Endothelial cell of umbilical vein (primary cell): Measurements from ENCODE around the gene MAP1LC3B2. TPM values are rescaled to one million over a fixed set of nuclear protein-coding genes. Genes with fewer than 3 reads are reported as not detected.

Experiments used
- BruUV-seq: library from RNA; stranded (reverse); fragments of 400-500 nt; replicated peaks from 2 replicates; lab custom pipeline; 2021; lab: Mats Ljungman, UMichigan
- CTCF ChIA-PET: fragments of 300-600, 350-600 bp; sonication (Branson Sonifier 250); formaldehyde crosslinking; loops from one replicate; lab custom pipeline; 2021; ENCODE audit warnings: antibody characterized with exemption, inconsistent platforms; lab: Charles Lee
- POLR2A ChIA-PET: fragments of 300-600, 350-600 bp; sonication (Branson Sonifier 250); formaldehyde crosslinking; loops from one replicate; lab custom pipeline; 2021; ENCODE audit warnings: antibody characterized with exemption, inconsistent platforms; lab: Charles Lee
- DNase-seq: peaks from one replicate; pipeline ENCODE4 v3.0.0-alpha.2; 2011; ENCODE audit warnings: low read depth, low spot score
- FAIRE-seq: peaks from 2 replicates; lab custom pipeline; 2011; peaks lifted over from hg19 to GRCh38; lab: Jason Lieb, UNC
- H2AFZ ChIP-seq: 2 replicates; pipeline ENCODE4 v1.6.0; 2012; ENCODE audit warnings: low read depth, low read length, control low read depth, inconsistent platforms
- H3K27ac ChIP-seq: 2 replicates; pipeline ENCODE4 v1.5.1; 2011; ENCODE audit warnings: low read depth, mild to moderate bottlenecking, control low read depth, low read length, moderate library complexity; ENCODE audit not compliant: insufficient read depth
- H3K27me3 ChIP-seq, 2 experiments: 2 replicates each; pipeline versions ENCODE4 v1.6.0 to v1.6.1; 2011; ENCODE audit warnings: low read length in 2 of 2, mixed read lengths in 1 of 2; ENCODE audit not compliant: control insufficient read depth in 2 of 2, insufficient read depth in 2 of 2
- H3K36me3 ChIP-seq, 2 experiments: 2 replicates in 1 of 2; 3 replicates in 1 of 2; pipeline ENCODE4 v1.5.1; 2011; ENCODE audit warnings: low read length in 2 of 2, mild to moderate bottlenecking in 1 of 2, moderate library complexity in 1 of 2; ENCODE audit not compliant: control insufficient read depth in 2 of 2, insufficient read depth in 2 of 2; ENCODE audit errors: extremely low read depth in 1 of 2
- H3K4me1 ChIP-seq: 3 replicates; pipeline ENCODE4 v1.5.1; 2011; ENCODE audit warnings: mild to moderate bottlenecking, low read length; ENCODE audit not compliant: control insufficient read depth, insufficient read depth; ENCODE audit errors: extremely low read depth
- H3K4me2 ChIP-seq: 2 replicates; pipeline ENCODE4 v1.6.1; 2011; ENCODE audit warnings: low read length, control low read depth, mixed read lengths; ENCODE audit not compliant: insufficient read depth
- H3K4me3 ChIP-seq, 3 experiments: fragments of 200-600 bp in 1 of 3; sonication (generic), shearing (Covaris generic) in 1 of 3; replicated peaks in 1 of 3; 2 replicates each; pipeline ENCODE4 v1.5.1; 2011 to 2016; ENCODE audit warnings: control low read depth in 3 of 3, low read length in 3 of 3, mild to moderate bottlenecking in 2 of 3, inconsistent platforms in 1 of 3, low read depth in 1 of 3, moderate library complexity in 1 of 3; ENCODE audit not compliant: insufficient read depth in 1 of 3
- H3K79me2 ChIP-seq: 2 replicates; pipeline ENCODE4 v1.6.0; 2012; ENCODE audit warnings: low read length, inconsistent platforms; ENCODE audit not compliant: control insufficient read depth, insufficient read depth
- H3K9ac ChIP-seq: replicated peaks from 2 replicates; pipeline ENCODE3; 2011; ENCODE audit warnings: low read length, control low read depth; ENCODE audit not compliant: insufficient read depth; ENCODE audit errors: extremely low read depth
- H3K9me1 ChIP-seq: replicated peaks from 3 replicates; pipeline ENCODE4 v1.6.0; 2011; ENCODE audit warnings: mild to moderate bottlenecking, low read length; ENCODE audit not compliant: control insufficient read depth, insufficient read depth; ENCODE audit errors: extremely low read depth
- H3K9me3 ChIP-seq: replicated peaks from 2 replicates; pipeline ENCODE4 v1.5.1; 2012; ENCODE audit warnings: low read length, inconsistent platforms; ENCODE audit not compliant: control insufficient read depth, insufficient read depth
- H4K20me1 ChIP-seq: replicated peaks from 2 replicates; pipeline ENCODE3; 2011; ENCODE audit warnings: mild to moderate bottlenecking, low read length; ENCODE audit not compliant: control insufficient read depth, insufficient read depth; ENCODE audit errors: extremely low read depth
- CTCF ChIP-seq, 2 donors: IDR thresholded peaks; 1 replicate in 1 of 2; 2 replicates in 1 of 2; pipeline ENCODE4 v1.5.1; 2011; ENCODE audit warnings: low read length in 2 of 2, mild to moderate bottlenecking in 2 of 2, moderate library complexity in 2 of 2, control low read depth in 1 of 2, inconsistent platforms in 1 of 2, low read depth in 1 of 2; ENCODE audit not compliant: insufficient read depth in 1 of 2; ENCODE audit errors: extremely low read depth in 1 of 2
- EZH2 ChIP-seq: IDR thresholded peaks from 2 replicates; pipeline ENCODE4 v1.6.1; 2012; ENCODE audit warnings: borderline replicate concordance, low read depth, mild to moderate bottlenecking, moderate library complexity, low read length, inconsistent platforms; ENCODE audit not compliant: severe bottlenecking
- FOS ChIP-seq: IDR thresholded peaks from 2 replicates; pipeline ENCODE4 v1.6.1; 2011; ENCODE audit warnings: mild to moderate bottlenecking, low read length, moderate library complexity, borderline replicate concordance; ENCODE audit not compliant: insufficient read depth
- GATA2 ChIP-seq: IDR thresholded peaks from 2 replicates; pipeline ENCODE4 v1.7.0; 2011; ENCODE audit warnings: low read depth, mild to moderate bottlenecking, moderate library complexity, mixed read lengths, low read length; ENCODE audit not compliant: insufficient read length, insufficient read depth
- JUN ChIP-seq: IDR thresholded peaks from 2 replicates; pipeline ENCODE4 v1.6.1; 2011; ENCODE audit warnings: borderline replicate concordance, low read depth; ENCODE audit not compliant: insufficient read length, insufficient read depth
- MAX ChIP-seq: IDR thresholded peaks from 2 replicates; pipeline ENCODE4 v1.6.1; 2011; ENCODE audit not compliant: insufficient read depth, insufficient read length
- MYC ChIP-seq: IDR thresholded peaks from one replicate; pipeline ENCODE4 v1.6.1; 2011; ENCODE audit warnings: mild to moderate bottlenecking, low read depth, low read length
- POLR2A ChIP-seq: IDR thresholded peaks from 2 replicates; pipeline ENCODE4 v1.6.1; 2012; ENCODE audit warnings: low read depth, mild to moderate bottlenecking, control low read depth, low read length
- POLR2AphosphoS5 ChIP-seq: IDR thresholded peaks from 2 replicates; pipeline ENCODE4 v1.6.1; 2012; ENCODE audit warnings: low read depth, mild to moderate bottlenecking, control low read depth, low read length, moderate library complexity; ENCODE audit not compliant: insufficient read depth
- dilution Hi-C: fragments of 300-500 bp; cut with MboI; formaldehyde crosslinking; loops from one replicate; pipeline ENCODE4 v1.15.0; 2019; ENCODE audit warnings: low sequenced_read_pairs; ENCODE audit not compliant: extremely low pct_ligation_motif_present
- intact Hi-C: fragments of 100-400 bp; cut with micrococcal nuclease; formaldehyde crosslinking; loops from one replicate; pipeline ENCODE4 v1.10.0; 2022
- polyA plus RNA-seq, 4 experiments: library from polyadenylated mRNA; depleted of rRNA in 3 of 4; stranded (reverse) in 3 of 4; unstranded in 1 of 4; fragments of >200 nt; gene quantifications; 2 replicates each; pipeline versions ENCODE4 v1.2.1 to v1.2.3, GENCODE V29; 2011 to 2012; ENCODE audit warnings: missing spikeins in 1 of 4
- total RNA-seq: library from RNA; stranded (reverse); gene quantifications from 2 replicates; pipeline ENCODE4 v1.2.3, GENCODE V29; 2021

Gene MAP1LC3B2
- total and polyA plus RNA-seq, 2 donors (not counting 3 experiments of a cell fraction or from before 2014, with no cell fraction given), result 0.32 to 4.1 TPM

DNA sequence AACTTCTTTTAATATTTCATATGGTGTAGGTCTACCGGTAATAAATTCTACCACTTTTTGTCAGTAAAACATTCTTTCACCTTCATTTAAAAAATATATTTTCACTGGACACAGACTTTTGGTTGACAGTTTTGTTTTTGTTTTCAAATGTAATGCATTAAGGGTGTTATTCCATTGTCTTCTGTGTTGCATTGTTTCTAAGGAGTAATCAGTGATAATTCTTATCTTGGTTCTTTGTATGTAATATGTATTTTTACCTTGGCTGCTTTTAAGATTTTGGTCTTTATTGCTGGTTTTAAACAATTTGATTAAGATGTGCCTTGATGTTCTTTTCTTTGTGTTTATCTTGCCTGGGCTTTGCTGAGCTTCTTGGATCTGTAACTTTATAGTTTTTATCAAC is 4.1 kb downstream of the MAP1LC3B2 start:
- FAIRE-seq (no peak), DNase-seq (no peak)
- H3K4me2 ChIP-seq, result no peak overlapping the region
- H2AFZ ChIP-seq, result no peak overlapping the region
- no TSS peak for BruUV-seq
- POLR2A ChIA-PET, result no interaction called here
- intact Hi-C loops, result no loop called here
- no peaks in the 10 kb centered on the region for H3K4me1 ChIP-seq
- dilution Hi-C loops, result no loop called here
- H3K9me3 ChIP-seq, result no peaks in the 10 kb centered on the region
- CTCF ChIA-PET, result interaction anchor here (1.2 kb wide), 1 partner anchor 11 kb away, joined by 3 read pairs; no protein-coding TSS in a partner anchor
- no peak overlapping the region for H3K4me3 ChIP-seq
- H3K36me3 ChIP-seq, result no peaks in the 10 kb centered on the region
- H3K9me1 ChIP-seq, result no peaks in the 10 kb centered on the region
- no peak overlapping the region for H3K9ac ChIP-seq
- H4K20me1 ChIP-seq, result no peaks in the 10 kb centered on the region
- H3K27ac ChIP-seq, result no peak overlapping the region
- no peaks in the 10 kb centered on the region for H3K79me2 ChIP-seq
- peaks cover 0 to 3% of the 10 kb centered on the region in 2 experiments for H3K27me3 ChIP-seq
- TF ChIP-seq POLR2A (no peak), POLR2AphosphoS5 (no peak), GATA2 (no peak), EZH2 (no peak), FOS (no peak), JUN (no peak), CTCF (IDR thresholded peaks at IDR 0.05; ENCODE audit: extremely low read depth in 1 of 2, insufficient read depth in 1 of 2, low read depth in 1 of 2, low read length in 2 of 2) (no peak), MAX (no peak), MYC (no peak)
